Measurements from ENCODE around the gene RPTOR. TPM values are rescaled to one million over a fixed set of nuclear protein-coding genes. Genes with fewer than 3 reads are reported as not detected.

The RPTOR gene
- total RNA-seq, 3 donors from 2014 or later: 21.4 to 27.5 (median 23.6) TPM

GRCh38 chr17:80925688-80926335 is 381.2 kb downstream of the RPTOR start:
- no peak for TF ChIP-seq CTCF (IDR thresholded peaks at IDR 0.05)
- no peak for TF ChIP-seq POLR2AphosphoS5 (IDR thresholded peaks at IDR 0.05)
- TF ChIP-seq POLR2A (IDR thresholded peaks at IDR 0.05): no peak
- no peak for DNase-seq (ENCODE audit: low spot score in 2 of 2)
- Histone ChIP-seq H3K27ac (no peak overlapping the region), H3K36me3 (no peaks in the 10 kb centered on the region), H3K4me1 (no peaks in the 10 kb centered on the region), H3K27me3 (no peaks in the 10 kb centered on the region), H3K9me3 (no peaks in the 10 kb centered on the region), H3K4me3 (no peak overlapping the region)
- intact Hi-C loops (cut with DNase I; ENCODE audit: low total_unique reads): no loop called here

DNA sequence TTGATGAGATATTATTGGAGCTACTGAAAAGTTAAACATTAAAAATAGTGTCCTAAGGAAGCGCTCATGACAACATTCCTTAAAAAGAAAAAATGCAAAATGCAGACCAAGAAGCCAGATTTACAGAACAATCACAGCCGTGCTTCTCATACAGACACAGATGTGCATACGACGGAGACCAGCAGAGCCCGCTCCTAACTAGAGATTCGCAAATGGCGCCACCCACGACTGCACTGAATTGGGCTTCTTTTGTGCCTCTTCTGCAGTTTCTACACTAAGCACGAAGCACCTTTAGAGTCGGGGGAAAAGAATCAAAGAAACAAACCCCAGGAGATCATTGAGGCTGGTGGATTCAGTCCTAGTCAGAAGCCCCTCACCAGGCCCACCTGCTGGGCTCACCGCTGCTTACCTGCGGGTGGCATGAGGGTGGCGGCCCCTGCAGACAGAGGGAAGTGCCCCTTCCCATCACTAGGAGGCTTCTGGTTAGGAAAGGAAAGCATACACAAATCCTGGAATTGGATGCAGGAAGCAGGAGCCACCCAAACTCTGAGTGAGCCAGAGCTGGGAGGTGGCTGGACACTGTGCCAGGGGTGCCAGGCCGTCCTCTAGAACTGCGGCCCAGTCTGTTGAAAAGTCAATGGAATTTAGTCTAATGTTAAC is 382.1 kb downstream of the RPTOR start:
- H3K36me3 ChIP-seq: no peaks in the 10 kb centered on the region
- H3K27me3 ChIP-seq: no peaks in the 10 kb centered on the region
- H3K4me1 ChIP-seq: no peaks in the 10 kb centered on the region
- intact Hi-C loops (cut with DNase I; ENCODE audit: low total_unique reads): no loop called here
- no peaks in the 10 kb centered on the region for H3K9me3 ChIP-seq
- no peak for TF ChIP-seq POLR2AphosphoS5 (IDR thresholded peaks at IDR 0.05)
- H3K27ac ChIP-seq: no peak overlapping the region
- H3K4me3 ChIP-seq: no peak overlapping the region
- no peak for DNase-seq (ENCODE audit: low spot score in 2 of 2)

- no peak for TF ChIP-seq POLR2A (IDR thresholded peaks at IDR 0.05)
- no peak for TF ChIP-seq POLR2AphosphoS5 (IDR thresholded peaks at IDR 0.05)
- intact Hi-C loops (cut with DNase I; ENCODE audit: low total_unique reads): no loop called here
- no peaks in the 10 kb centered on the region for H3K36me3 ChIP-seq
- no peaks in the 10 kb centered on the region for H3K9me3 ChIP-seq
- H3K4me1 ChIP-seq: no peaks in the 10 kb centered on the region
- H3K27ac ChIP-seq: no peak overlapping the region
- no peak overlapping the region for H3K4me3 ChIP-seq
- DNase-seq (ENCODE audit: low spot score in 2 of 2): no peak
- no peaks in the 10 kb centered on the region for H3K27me3 ChIP-seq
These were observed 383.2 kb downstream of the RPTOR start for GRCh38 chr17:80927791-80928216.

- H3K4me1 ChIP-seq: no peaks in the 10 kb centered on the region
- no peaks in the 10 kb centered on the region for H3K27me3 ChIP-seq
- no peak for DNase-seq (ENCODE audit: low spot score in 2 of 2)
- no peak overlapping the region for H3K4me3 ChIP-seq
- H3K9me3 ChIP-seq: no peaks in the 10 kb centered on the region
- TF ChIP-seq POLR2AphosphoS5 (IDR thresholded peaks at IDR 0.05): no peak
- TF ChIP-seq CTCF (IDR thresholded peaks at IDR 0.05): no peak
- no peak for TF ChIP-seq POLR2A (IDR thresholded peaks at IDR 0.05)
- H3K36me3 ChIP-seq: no peaks in the 10 kb centered on the region
- intact Hi-C loops (cut with DNase I; ENCODE audit: low total_unique reads): no loop called here
- no peak overlapping the region for H3K27ac ChIP-seq
These were observed 384.8 kb downstream of the RPTOR start for GRCh38 chr17:80929449-80929848.

- Histone ChIP-seq H3K27me3 (no peaks in the 10 kb centered on the region), H3K36me3 (no peaks in the 10 kb centered on the region), H3K27ac (no peak overlapping the region), H3K4me1 (no peaks in the 10 kb centered on the region), H3K9me3 (no peaks in the 10 kb centered on the region), H3K4me3 (no peak overlapping the region)
- no peak for DNase-seq (ENCODE audit: low spot score in 2 of 2)
- intact Hi-C loops (cut with DNase I; ENCODE audit: low total_unique reads): no loop called here
- TF ChIP-seq POLR2AphosphoS5 (IDR thresholded peaks at IDR 0.05) (no peak), POLR2A (IDR thresholded peaks at IDR 0.05) (no peak)
These were observed 386.0 kb downstream of the RPTOR start for GRCh38 chr17:80930335-80931279.

GRCh38 chr17:80931421-80932265 is 387.0 kb downstream of the RPTOR start:
- TF ChIP-seq CTCF (IDR thresholded peaks at IDR 0.05) (no peak), POLR2A (IDR thresholded peaks at IDR 0.05) (no peak)
- no peak overlapping the region for H3K4me3 ChIP-seq
- no peak for DNase-seq (ENCODE audit: low spot score in 2 of 2)
- intact Hi-C loops (cut with DNase I; ENCODE audit: low total_unique reads): no loop called here
- no peaks in the 10 kb centered on the region for H3K4me1 ChIP-seq
- H3K9me3 ChIP-seq: no peaks in the 10 kb centered on the region
- no peaks in the 10 kb centered on the region for H3K36me3 ChIP-seq
- no peaks in the 10 kb centered on the region for H3K27me3 ChIP-seq
- H3K27ac ChIP-seq: no peak overlapping the region
